HG02938 (cell line): ENCODE results near the gene RAB31.
"Not testable (repeated sequence)": the region's sequence is repeated elsewhere in the genome, so short reads cannot be mapped to it uniquely, and the experiment has no call there.

ENCODE experiments used
- ATAC-seq: cut with Tn5 transposase; IDR thresholded peaks from one replicate; pipeline ENCODE4 v1.9.1; 2021; ENCODE audit warnings: mild to moderate bottlenecking, moderate library complexity; ENCODE audit not compliant: unreplicated experiment

RAB31 gene

DNA sequence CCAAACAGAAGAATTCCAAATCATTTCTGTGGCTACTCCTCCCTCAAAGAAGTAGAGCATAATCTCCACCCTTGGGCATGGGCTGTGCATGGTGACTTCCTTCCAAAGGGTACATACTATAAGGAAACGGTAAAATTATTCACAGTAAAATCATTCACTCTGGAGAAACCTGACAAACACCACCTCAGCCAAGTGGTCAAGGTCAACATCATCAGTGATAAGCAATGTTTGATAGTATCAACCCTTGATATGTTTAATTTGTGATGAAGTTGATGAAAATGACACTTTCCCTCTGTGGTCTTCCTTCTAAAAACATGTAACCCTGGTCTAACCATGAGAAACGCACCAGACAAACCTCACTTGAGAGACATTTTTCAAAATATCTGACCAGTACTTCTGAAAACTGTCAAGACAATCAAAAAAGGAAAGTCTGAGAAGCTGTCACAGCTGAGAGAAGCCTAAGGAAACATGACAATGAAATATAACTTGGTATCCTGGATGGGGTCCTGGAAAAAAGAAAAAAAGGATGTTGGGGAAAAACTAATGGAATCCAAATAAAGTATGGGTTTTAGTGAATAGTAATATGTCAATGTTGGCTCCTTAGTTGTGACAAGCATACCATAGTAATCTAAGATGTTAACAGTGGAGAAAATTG, 168.2 kb downstream of the RAB31 start:
- no peak for ATAC-seq

DNA sequence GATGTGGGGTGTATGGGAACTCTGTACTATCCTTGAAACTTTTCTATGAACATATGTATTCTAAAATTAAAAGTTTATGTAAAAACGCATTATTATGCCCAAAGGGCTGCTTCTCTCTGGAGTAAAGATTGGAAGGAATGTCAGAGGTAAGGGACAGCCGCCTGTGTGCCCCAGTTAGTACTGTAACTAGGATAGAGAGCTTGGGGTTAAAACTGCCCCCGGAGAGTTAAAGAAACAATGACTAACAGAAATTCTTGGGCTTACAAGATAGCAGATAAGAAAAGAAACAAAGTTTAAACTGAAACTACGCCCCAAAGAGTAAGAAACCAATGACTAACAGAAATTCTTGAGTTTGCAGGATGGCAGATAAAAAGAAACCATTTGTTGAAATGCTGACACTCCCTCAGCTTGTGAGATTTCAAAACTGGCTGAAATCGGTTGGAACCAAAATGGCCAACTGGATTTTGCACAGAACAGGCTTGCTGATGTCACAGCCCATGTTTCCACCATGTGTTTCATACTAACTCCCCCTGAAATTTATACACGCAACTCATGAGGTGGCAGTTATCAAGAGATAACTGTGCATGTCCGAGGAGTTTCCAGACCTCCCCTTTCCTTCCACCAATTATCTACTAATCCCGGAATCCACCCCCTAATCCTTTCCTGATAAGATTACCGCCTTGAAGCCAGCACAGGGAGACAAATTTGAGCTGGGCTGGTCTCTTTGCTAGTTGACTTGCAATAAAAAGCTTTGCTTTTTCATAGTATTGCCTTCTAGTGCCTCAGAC, 169.0 kb downstream of the RAB31 start:
- ATAC-seq, result peak; percentile 42

DNA sequence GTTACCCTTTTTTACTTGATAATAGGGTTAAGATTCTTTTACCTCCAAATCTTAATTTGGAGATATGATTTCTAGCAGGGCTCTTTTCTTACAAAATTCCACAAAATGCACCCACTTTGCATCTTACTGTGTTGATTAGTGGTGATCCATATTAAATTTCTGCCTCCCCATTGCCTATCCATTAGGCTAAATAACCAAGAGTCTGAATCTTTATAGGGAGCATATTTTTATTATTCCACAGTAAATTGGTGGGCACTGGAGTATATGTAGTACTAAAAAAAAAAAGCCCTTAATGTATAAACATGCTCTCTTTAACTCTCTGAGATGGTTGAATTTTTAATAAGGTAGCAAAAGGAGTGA, 169.5 kb downstream of the RAB31 start:
- ATAC-seq, result no peak

DNA sequence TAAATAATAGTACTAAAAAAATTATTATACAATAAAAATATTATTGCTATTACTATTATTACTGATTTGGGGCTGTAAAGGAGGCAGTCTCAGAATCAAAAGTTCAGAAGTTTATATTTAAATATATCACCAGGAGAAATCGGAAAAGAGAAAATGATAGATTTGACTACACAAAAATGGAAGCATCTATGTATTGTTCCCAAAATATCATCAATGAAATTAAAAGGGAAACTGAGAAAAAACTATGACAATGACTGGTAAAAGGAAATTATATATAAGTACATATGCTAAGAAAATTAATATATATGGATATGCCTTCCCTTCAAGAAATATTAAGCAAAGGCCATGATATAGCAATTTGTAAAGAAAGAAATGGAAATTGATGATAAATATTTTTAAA, 170.0 kb downstream of the RAB31 start:
- no peak for ATAC-seq

DNA sequence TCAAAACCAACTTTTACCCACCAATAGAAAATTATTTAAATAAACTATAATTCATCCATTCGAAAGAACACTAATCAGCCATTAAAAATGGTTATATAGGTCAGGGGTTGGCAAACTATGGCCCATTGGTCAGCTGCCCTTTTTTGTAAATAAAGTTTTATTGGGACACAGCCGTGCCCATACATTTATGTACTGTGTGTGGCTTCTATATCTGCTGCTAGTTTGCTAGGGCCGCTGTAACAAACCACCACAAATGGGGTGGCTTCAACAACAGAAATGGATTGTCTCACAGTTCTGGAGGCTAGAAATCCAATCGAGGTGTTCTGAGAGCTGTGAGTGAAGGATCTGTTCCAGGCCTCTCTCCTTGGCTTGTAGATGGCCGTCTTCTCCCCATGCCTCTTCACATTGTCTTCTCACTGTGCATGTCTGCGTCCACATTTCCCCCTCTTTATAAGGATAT, 170.7 kb downstream of the RAB31 start:
- ATAC-seq, result no peak

DNA sequence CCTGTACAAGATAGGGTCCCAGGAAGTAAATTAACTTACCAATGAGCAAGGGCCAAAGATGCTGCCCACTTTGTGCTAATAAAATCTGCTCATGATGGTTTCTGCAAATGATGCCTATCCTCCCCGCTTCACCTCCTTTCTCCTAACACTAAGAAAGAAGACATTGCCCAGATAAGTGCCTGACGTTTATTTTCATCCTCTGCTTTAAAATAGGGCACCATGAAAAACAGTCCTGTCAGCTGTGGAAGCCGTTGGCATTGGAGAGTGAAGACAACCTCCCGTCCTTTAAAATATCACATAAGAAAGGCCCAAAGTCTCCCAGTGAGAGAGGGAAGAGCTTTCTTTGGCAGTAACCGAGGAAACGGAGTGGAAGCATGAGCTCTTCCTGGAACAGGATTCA, 176.0 kb downstream of the RAB31 start:
- no peak for ATAC-seq

DNA sequence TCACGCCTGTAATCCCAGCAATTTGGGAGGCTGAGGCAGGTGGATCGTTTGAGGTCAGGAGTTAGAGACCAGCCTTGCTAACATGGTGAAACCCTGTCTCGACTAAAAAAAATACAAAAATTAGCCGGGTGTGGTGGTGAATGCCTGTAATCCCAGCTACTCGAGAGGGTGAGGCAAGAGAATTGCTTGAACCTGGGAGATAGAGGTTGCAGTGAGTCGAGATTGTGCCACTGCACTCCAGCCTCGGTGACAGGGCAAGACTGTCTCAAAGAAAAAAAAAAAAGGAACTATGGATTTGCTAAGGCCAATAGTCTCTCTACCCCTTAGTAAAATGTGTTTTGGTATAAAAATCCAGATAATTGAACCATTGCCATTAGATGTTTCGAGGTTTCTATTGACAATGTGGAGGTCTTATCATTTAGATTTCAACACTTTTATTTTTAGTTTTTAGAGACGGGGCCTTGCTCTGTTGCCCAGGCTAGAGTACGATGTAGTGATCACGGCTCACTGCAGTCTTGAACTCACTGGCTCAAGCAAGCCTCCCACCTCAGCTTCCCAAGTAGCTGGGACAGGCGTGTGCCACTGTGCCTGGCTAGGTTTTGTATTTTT, 176.5 kb downstream of the RAB31 start:
- ATAC-seq, result no peak

DNA sequence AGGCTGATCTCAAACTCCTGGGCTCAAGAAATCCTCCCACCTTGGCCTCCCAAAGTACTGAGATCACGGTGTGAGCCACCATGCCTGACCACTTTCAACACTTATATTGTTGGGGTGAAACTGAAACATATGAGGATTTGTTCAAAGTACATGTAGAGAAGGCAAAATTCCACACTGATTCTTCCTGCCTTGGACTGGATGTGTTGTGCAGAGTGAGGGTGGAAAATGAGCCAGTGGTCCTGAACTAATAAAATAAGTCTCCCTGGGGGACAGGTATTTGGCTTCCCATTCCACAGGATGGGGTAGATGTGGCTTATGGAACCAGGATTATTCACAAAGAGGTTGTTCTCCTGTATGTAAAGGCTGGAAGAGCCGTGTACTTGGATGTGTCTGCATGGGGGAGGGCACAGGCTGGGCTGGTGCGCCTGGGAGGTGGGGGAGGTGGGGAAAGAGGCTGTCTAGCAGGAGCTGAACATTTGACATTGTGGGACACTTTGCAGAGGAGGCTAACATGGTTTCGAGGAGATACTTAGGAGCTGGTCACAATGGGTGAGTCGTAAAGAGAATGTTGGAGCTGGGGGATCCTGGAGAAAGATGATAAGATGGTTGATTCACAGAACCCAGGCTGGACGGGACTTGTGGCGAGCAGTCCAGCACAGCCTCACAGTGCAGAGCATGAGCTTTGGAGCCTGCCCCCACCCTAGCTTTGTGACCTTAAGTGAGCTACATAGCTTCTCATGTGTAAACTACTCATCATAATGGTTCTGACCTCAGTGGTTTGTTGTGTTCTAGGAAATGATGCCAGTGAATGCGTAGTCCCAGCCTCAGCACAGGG, 177.3 kb downstream of the RAB31 start, which contains the start of gene TXNDC2:
Gene TXNDC2 (plus strand): TSS at position 804 of the 835 bp plus-strand sequence. CDS start 708 bp downstream, outside the sequence.
- no peak for ATAC-seq

DNA sequence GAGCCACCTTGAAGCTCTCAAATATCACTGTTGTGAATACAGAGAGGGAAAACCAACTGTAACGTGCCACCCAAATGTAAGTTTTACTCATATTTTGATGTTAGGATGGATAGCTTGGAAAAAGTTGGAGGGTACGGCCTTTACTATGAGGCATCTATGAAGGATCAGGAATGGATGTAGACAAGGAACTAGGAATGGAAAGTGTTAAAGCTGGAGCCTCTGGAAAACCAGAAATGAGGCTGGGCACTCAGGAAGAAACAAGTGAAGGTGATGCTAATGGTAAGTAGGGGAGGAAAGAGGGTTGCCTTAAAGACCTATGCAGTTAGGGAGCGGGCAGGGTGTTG, 177.9 kb downstream of the RAB31 start:
- no peak for ATAC-seq

DNA sequence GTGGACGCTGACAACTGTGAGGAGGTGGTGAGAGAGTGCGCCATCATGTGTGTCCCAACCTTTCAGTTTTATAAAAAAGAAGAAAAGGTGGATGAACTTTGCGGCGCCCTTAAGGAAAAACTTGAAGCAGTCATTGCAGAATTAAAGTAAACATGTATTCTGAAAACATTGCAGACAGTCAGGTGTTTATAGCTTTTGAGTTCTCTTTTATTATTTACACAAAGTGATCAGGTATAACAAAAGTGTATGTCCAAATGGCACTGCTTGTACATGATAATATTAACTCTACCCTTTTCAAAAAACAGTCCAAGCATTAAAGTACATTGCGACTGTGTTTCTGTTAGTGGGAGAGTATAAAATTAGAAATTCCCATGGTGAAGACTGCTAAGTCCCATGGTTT, 179.9 kb downstream of the RAB31 start:
- no peak for ATAC-seq

DNA sequence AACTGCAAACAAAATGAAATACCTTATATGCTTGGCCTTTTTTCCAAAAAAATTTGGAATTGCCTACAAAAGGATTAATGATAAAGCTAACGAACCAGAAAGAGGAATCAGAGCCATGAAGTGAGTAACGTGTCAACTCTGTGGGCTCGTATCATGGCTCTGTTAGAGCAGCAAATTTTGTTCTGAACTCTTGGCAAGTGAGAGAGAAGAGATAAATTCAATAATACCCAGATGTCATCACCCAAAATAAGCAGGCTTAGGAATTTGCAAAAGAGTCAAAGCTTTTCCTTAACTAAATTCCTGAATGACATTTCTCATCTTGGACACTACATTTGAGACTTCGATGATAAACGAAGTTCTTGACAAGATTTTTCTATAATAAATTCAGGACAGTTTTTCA, 182.1 kb downstream of the RAB31 start:
- ATAC-seq, result no peak

DNA sequence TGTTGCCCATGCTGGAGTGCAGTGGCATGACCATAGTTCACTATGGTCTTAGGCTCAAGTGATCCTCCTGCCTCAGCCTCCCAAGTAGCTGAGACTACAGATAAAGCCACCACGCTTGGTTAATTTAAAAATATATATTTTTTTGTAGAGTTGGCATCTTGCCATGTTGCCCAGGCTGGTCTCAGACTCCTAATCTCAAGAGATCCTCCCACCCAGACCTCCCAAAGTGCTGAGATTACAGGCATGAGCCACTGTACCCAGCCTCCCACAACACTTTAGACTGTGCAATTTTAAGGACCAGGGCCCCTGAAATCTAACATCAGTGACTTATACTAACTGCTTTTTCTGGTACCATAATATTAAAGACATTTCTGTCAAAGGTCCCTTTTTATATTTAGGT, 182.9 kb downstream of the RAB31 start:
- no peak for ATAC-seq

DNA sequence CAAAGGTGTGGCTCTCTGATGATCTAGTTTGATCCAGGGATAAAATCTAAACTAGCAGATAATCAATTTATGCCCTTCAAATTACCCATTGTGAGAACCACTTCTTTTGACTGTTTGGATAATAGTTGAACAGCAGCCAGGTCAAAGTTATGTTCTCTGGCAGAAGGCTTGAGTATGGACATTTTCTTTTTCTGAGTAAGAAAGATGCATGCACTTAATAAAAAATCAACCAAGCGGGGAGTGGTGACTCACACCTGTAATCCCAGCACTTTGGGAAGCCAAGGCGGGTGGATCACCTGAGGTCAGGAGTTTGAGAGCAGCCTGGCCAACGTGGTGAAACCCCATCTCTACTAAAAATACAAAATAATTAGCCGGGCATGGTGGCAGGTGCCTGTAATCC, 183.4 kb downstream of the RAB31 start:
- not testable (repeated sequence) for ATAC-seq

DNA sequence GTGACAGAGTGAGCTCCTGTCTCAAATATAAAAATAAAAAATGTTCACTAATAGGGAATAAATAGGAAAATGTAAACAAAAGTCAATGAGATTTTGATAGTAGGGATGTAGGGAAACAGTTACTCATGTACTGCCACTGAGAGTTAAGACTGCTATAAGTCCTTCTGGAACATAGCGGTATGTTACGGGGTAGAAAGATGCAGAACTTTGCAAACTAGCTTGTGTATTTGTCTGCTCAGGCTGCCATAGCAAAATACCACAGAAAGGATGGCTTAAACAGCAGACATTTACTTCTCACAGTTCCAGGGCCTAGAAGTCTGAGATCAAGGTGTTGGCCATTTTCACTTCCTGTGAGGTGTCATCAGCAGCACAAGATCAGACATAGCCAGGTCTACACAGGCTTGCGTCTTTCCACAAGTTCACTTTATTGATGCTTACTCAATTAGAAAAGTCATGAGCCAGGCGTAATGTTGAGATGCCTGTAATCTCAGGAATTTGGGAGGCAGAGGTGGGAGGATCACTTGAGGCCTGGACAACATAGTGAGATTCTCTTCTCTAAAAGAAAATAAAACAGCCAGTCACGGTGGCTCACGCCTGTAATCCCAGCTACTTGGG, 186.5 kb downstream of the RAB31 start:
- ATAC-seq, result no peak

DNA sequence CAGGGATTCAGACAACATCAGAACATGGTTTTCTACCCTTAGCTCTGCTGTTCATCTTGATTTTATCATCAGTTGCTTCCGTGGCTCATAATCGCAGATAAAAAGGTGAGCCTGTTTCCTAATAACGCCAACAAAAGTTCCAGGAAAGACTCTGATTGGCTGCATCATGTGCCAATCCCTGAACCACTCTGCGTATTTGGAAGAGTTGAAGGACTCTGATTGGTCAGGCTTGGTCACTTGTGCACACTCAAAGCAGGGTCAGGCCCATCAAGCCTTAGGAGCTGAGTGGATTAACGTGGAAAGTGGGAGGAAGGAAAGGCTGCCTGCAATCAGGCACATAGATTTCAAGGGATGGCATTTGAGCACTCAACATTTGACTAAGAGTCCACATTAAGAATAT, 189.0 kb downstream of the RAB31 start:
- ATAC-seq, result no peak

DNA sequence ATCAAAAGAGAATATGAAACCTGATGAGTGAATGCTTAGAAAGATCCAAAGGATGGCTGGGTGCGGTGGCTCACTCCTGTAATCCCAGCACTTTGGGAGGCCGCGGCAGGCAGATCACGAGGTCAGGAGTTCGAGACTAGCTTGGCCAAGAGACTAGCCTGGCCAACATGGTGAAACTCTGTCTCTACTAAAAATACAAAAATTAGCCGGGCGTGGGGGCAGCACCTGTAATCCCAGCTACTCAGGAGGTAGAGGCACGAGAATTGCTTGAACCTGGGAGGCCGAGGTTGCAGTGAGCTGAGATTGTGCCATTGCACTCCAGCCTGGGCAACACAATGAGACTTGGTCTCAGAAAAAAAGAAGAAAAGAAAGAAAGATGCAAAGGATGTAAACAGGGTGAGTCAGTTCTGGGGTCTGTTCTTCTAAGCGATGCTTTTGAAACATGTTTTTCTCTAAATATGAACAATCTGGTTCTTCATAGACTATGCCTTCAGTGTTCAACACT, 189.7 kb downstream of the RAB31 start:
- not testable (repeated sequence) for ATAC-seq

DNA sequence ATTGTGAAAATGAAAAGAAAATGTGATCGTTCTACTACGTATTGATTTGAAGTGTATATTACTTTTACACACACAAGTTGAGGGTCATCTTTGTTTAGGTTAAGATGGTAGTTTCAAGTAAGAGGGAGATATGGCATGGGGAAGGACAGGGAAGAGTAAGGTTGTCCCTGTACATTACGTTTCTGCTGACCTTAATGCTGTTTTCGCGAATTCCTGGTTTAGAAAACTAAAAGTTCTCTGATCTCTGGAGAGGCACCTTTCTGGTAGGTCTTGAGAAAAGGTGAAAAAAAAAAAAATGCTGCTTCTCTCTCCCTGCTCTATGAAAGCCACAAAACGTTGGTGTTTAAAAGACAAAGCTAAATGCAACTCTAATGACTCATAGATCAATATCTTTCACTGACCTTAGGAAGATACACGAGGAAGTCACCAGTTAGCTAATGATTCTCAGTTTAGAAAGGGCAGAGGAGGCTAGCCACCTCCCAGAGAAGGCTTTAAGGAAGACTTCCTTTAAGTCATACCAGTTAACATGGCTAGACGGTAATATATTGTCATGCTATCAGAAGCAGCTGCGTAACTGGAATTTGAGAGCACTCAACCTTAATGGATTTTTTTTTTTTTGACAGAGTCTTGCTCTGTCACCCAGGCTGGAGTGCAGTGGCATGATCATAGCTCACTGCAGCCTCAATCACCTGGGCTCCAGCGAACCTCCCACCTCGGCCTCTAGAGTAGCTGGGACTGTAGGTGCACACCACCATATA, 190.9 kb downstream of the RAB31 start:
- ATAC-seq, result no peak

DNA sequence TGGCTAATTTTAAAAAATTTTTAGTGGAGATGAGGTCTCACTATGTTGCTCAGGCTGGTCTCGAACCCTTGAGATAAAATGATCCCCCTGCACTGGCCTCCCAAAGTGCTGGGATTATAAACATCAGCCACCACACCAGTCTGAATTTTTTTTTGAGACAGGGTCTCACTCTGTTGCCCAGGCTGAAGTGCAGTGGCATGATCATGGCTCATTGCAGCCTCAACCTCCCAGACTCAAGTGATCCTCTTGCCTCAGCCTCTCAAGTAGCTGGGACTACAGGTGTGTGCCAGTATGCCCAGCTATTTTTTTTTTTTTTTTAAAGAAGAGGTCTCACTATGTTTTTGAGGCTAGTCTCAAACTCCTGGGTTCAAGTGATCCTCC, 191.4 kb downstream of the RAB31 start:
- not testable (repeated sequence) for ATAC-seq

DNA sequence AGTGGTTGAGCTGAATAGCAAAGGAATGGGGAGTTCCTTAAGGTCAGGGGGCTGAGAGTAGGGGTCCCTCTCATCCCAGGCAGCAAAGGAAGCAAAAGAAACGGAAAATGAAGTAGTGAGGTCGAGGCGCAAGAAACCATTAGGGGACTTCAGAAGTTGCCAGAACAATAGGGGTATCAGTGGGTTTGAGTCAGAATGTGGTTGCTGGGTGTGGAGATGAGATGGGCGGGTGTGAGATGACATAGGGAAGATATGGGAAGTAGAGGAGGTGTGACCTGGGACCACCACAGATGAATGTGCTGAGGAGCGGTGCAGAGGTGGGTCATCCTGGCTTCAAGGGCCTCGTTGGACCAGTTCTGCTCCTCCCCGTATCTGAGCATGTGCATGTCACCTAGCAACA, 192.6 kb downstream of the RAB31 start:
- no peak for ATAC-seq

DNA sequence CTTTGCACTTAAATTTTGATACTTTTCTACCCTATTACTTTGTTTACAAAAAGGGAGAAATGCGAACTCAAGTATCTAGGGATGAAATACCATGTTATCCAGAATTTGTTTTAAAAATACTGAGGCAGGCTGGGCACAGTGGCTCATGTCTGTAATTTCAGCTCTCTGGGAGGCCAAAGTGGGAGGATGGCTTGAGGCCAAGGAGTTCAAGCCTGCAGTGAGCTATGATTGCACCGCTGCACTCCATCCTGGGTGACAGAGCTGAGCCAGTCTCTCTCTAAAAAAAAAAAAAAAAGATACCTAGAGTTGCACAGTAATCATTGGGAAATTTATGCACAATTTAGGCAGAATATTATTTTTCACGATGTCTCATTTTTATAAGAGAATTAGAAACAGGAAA, 193.3 kb downstream of the RAB31 start:
- no peak for ATAC-seq
